Stimulated activated CD4-positive, alpha-beta T cell treated with anti-CD3 and anti-CD28 coated beads, Interleukin-15, amount 100 ng/mL, for 1 hour (primary cell): ENCODE data around the gene IER3.
"Not testable (repeated sequence)": the region's sequence is repeated elsewhere in the genome, so short reads cannot be mapped to it uniquely, and the experiment has no call there.

Experiments
- DNase-seq, 2 donors: peaks; one replicate each; pipeline ENCODE4 v3.0.0-alpha.2; 2020; ENCODE audit warnings: low read depth in 1 of 2, low spot score in 1 of 2

IER3 gene

GRCh38 chr6:30769088-30769852, 24.9 kb upstream of the IER3 start:
- DNase-seq = peak; percentile 54 to 71

- peak; percentile 3 to 10 for DNase-seq
Measured at GRCh38 chr6:30768634-30769087, 24.3 kb upstream of the IER3 start.

GRCh38 chr6:30767944-30768301, 23.6 kb upstream of the IER3 start:
- DNase-seq = no peak

GRCh38 chr6:30767158-30767943, 23.0 kb upstream of the IER3 start:
- DNase-seq = no peak

GRCh38 chr6:30766461-30767157, 22.3 kb upstream of the IER3 start:
- DNase-seq = no peak

- DNase-seq = not testable (repeated sequence)
Measured at GRCh38 chr6:30765495-30765894, 21.1 kb upstream of the IER3 start.

GRCh38 chr6:30764490-30765043, 20.2 kb upstream of the IER3 start:
- not testable (repeated sequence) for DNase-seq

- DNase-seq = no peak
Measured at GRCh38 chr6:30763618-30764489, 19.5 kb upstream of the IER3 start.

- DNase-seq = no peak
Measured at GRCh38 chr6:30763155-30763617, 18.8 kb upstream of the IER3 start.

- DNase-seq = no peak
Measured at GRCh38 chr6:30761791-30762429, 17.6 kb upstream of the IER3 start.

GRCh38 chr6:30760549-30760948, 16.2 kb upstream of the IER3 start:
- no peak for DNase-seq

GRCh38 chr6:30759575-30760239, 15.4 kb upstream of the IER3 start:
- no peak for DNase-seq

- no peak for DNase-seq
Measured at GRCh38 chr6:30757261-30757904, 13.0 kb upstream of the IER3 start.

- DNase-seq = not testable (repeated sequence)
Measured at GRCh38 chr6:30756405-30757003, 12.2 kb upstream of the IER3 start.

- no peak for DNase-seq
Measured at GRCh38 chr6:30754631-30755030, 10.3 kb upstream of the IER3 start.

GRCh38 chr6:30752157-30752927, 8.0 kb upstream of the IER3 start:
- no peak for DNase-seq

- DNase-seq = no peak
Measured at GRCh38 chr6:30750379-30750668, 6.0 kb upstream of the IER3 start.
